ENCODE measurements around the gene ADPRM.

- TF ChIP-seq, protein P1, sequence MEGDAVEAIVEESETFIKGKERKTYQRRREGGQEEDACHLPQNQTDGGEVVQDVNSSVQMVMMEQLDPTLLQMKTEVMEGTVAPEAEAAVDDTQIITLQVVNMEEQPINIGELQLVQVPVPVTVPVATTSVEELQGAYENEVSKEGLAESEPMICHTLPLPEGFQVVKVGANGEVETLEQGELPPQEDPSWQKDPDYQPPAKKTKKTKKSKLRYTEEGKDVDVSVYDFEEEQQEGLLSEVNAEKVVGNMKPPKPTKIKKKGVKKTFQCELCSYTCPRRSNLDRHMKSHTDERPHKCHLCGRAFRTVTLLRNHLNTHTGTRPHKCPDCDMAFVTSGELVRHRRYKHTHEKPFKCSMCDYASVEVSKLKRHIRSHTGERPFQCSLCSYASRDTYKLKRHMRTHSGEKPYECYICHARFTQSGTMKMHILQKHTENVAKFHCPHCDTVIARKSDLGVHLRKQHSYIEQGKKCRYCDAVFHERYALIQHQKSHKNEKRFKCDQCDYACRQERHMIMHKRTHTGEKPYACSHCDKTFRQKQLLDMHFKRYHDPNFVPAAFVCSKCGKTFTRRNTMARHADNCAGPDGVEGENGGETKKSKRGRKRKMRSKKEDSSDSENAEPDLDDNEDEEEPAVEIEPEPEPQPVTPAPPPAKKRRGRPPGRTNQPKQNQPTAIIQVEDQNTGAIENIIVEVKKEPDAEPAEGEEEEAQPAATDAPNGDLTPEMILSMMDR (IDR thresholded peaks at IDR 0.05; ENCODE audit: low read length) = no peak
- TF ChIP-seq EZH2phosphoT487 (IDR thresholded peaks at IDR 0.05; ENCODE audit: low read length) = no peak
Observed at GRCh38 chr17:10755592-10756127, 58.3 kb downstream of the ADPRM start.
